Skeletal muscle satellite cell (primary cell): ENCODE results near the gene WNT3A.

Source experiments
- H3K27me3 ChIP-seq: 2 replicates; pipeline ENCODE4 v1.7.0; 2013; ENCODE audit warnings: low read length; ENCODE audit not compliant: control insufficient read depth, insufficient read depth
- H3K36me3 ChIP-seq: 2 replicates; pipeline ENCODE4 v1.7.0; 2013; ENCODE audit warnings: mild to moderate bottlenecking, control low read depth, low read length; ENCODE audit not compliant: insufficient read depth
- H3K4me1 ChIP-seq: 2 replicates; pipeline ENCODE4 v1.7.0; 2013; ENCODE audit warnings: low read length; ENCODE audit not compliant: control insufficient read depth, insufficient read depth
- H3K4me2 ChIP-seq: 2 replicates; pipeline ENCODE4 v1.7.0; 2013; ENCODE audit warnings: mild to moderate bottlenecking, low read length
- H3K4me3 ChIP-seq: 2 replicates; pipeline ENCODE4 v1.7.0; 2013; ENCODE audit warnings: low read length
- H3K9ac ChIP-seq: 2 replicates; pipeline ENCODE4 v1.7.0; 2013; ENCODE audit warnings: mild to moderate bottlenecking, low read depth, low read length, moderate library complexity
- H3K9me3 ChIP-seq: replicated peaks from 2 replicates; pipeline ENCODE4 v1.7.0; 2013; ENCODE audit warnings: mild to moderate bottlenecking, control low read depth, low read length

WNT3A gene

DNA sequence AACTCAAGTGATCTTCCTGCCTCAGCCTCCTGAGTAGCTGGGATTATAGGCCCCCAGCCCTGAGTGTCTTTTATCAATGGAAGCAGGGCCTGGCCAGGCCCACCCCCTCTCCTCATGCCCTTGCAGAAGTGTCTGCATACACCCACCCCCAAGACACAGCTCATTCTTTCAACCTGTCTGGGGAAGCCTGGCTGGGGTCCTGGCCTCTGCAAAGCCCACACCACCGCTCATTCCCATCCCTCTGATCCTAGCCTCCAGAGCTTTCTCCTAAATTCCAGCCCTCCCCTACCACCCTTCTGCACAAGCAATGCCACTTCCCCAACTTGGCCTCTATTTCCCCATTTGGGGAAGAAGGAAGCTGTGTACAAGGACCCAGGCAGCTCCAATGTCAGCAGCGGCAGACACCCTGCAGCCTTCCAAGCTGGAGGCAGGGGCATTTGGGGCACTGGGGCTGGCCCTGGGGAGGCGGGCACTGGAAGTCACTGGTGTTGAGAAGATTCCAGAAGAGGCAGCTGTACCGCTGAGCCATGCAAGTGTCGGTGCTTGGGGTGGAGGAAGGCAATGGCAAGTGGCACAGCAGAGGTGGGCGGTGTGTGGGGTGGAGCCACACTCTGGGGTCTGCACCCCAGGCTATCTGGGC lies 42.0 kb downstream of the WNT3A start:
- H3K4me1 ChIP-seq, result no peaks in the 10 kb centered on the region
- H3K4me2 ChIP-seq, result no peak overlapping the region
- H3K9ac ChIP-seq, result no peak overlapping the region
- H3K9me3 ChIP-seq, result no peaks in the 10 kb centered on the region
- peaks cover 38% of the 10 kb centered on the region for H3K27me3 ChIP-seq
- H3K4me3 ChIP-seq, result no peak overlapping the region
- no peaks in the 10 kb centered on the region for H3K36me3 ChIP-seq

DNA sequence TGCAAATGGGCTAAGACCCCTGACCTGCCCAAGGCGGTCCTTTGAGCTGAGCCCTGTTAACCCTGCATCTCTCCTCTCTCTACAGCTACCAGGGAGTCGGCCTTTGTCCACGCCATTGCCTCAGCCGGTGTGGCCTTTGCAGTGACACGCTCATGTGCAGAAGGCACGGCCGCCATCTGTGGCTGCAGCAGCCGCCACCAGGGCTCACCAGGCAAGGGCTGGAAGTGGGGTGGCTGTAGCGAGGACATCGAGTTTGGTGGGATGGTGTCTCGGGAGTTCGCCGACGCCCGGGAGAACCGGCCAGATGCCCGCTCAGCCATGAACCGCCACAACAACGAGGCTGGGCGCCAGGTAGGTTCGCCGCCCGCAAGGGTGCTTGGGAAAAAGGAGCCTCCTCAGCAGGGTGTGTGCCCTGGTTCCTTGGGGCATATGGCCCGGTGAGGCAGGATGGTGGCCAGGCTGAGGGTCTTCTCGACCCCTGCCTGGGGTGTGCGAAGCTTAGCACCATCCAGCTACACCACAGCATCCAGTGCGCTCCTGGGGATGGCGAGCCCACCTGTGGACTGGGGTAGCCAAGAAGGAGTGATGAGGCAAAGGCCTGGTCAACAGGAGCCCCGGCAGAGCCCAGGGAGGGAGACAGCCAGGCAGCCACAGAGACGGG lies 43.9 kb downstream of the WNT3A start:
- Histone ChIP-seq H3K4me3 (no peak overlapping the region), H3K9ac (no peak overlapping the region), H3K27me3 (peaks cover 31% of the 10 kb centered on the region), H3K4me1 (no peaks in the 10 kb centered on the region), H3K9me3 (no peaks in the 10 kb centered on the region), H3K4me2 (no peak overlapping the region), H3K36me3 (no peaks in the 10 kb centered on the region)

DNA sequence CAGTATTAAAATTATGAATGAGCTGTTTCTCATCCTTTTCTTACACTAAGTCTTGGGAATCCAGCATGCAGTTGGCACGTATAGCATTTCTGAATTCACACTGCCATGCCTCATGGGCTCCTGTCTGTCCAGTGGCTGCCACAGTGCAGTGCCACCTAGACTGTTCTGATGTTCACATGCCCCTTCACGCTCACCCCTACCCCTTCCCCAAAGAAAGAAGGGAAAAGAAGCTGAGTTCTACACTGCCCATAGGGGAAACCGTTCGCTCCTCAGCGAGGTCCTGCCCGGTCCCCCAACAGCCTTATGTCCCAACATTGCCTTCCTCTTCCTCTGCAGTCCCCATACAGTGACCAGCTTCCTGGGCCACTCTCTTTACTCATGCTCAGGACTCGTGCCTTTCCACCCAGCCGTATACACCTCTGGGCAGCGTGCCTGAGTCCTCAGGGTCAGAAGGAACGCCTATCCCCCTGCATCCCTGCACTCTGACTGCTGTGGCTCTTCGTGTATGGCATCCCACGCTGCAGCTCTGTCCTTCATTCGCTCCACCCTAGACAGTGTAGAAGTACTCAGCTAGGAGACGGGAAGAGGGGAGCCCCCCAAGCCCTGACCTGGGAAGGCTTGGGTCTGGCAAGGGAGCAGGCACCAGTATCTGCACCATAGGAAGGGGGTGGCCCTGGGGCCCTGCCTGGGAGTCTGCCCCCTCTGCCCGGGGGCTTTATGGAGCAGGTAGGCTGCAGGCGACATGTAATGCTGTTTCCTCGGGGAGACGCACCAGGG lies 51.6 kb downstream of the WNT3A start:
- Histone ChIP-seq H3K9ac (no peak overlapping the region), H3K4me2 (no peak overlapping the region), H3K4me3 (no peak overlapping the region), H3K4me1 (no peaks in the 10 kb centered on the region), H3K27me3 (peaks cover 52% of the 10 kb centered on the region), H3K36me3 (no peaks in the 10 kb centered on the region), H3K9me3 (no peaks in the 10 kb centered on the region)

DNA sequence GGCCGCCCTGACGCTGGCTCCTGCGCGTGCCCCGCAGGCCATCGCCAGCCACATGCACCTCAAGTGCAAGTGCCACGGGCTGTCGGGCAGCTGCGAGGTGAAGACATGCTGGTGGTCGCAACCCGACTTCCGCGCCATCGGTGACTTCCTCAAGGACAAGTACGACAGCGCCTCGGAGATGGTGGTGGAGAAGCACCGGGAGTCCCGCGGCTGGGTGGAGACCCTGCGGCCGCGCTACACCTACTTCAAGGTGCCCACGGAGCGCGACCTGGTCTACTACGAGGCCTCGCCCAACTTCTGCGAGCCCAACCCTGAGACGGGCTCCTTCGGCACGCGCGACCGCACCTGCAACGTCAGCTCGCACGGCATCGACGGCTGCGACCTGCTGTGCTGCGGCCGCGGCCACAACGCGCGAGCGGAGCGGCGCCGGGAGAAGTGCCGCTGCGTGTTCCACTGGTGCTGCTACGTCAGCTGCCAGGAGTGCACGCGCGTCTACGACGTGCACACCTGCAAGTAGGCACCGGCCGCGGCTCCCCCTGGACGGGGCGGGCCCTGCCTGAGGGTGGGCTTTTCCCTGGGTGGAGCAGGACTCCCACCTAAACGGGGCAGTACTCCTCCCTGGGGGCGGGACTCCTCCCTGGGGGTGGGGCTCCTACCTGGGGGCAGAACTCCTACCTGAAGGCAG lies 52.3 kb downstream of the WNT3A start:
- no peaks in the 10 kb centered on the region for H3K36me3 ChIP-seq
- H3K27me3 ChIP-seq, result peaks cover 52% of the 10 kb centered on the region
- H3K4me1 ChIP-seq, result no peaks in the 10 kb centered on the region
- H3K4me3 ChIP-seq, result no peak overlapping the region
- no peak overlapping the region for H3K9ac ChIP-seq
- H3K9me3 ChIP-seq, result no peaks in the 10 kb centered on the region
- H3K4me2 ChIP-seq, result no peak overlapping the region

DNA sequence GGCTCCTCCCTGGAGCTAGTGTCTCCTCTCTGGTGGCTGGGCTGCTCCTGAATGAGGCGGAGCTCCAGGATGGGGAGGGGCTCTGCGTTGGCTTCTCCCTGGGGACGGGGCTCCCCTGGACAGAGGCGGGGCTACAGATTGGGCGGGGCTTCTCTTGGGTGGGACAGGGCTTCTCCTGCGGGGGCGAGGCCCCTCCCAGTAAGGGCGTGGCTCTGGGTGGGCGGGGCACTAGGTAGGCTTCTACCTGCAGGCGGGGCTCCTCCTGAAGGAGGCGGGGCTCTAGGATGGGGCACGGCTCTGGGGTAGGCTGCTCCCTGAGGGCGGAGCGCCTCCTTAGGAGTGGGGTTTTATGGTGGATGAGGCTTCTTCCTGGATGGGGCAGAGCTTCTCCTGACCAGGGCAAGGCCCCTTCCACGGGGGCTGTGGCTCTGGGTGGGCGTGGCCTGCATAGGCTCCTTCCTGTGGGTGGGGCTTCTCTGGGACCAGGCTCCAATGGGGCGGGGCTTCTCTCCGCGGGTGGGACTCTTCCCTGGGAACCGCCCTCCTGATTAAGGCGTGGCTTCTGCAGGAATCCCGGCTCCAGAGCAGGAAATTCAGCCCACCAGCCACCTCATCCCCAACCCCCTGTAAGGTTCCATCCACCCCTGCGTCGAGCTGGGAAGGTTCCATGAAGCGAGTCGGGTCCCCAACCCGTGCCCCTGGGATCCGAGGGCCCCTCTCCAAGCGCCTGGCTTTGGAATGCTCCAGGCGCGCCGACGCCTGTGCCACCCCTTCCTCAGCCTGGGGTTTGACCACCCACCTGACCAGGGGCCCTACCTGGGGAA lies 53.0 kb downstream of the WNT3A start:
- Histone ChIP-seq H3K36me3 (no peaks in the 10 kb centered on the region), H3K4me3 (no peak overlapping the region), H3K9ac (no peak overlapping the region), H3K4me1 (no peaks in the 10 kb centered on the region), H3K9me3 (no peaks in the 10 kb centered on the region), H3K27me3 (peaks cover 52% of the 10 kb centered on the region), H3K4me2 (no peak overlapping the region)

DNA sequence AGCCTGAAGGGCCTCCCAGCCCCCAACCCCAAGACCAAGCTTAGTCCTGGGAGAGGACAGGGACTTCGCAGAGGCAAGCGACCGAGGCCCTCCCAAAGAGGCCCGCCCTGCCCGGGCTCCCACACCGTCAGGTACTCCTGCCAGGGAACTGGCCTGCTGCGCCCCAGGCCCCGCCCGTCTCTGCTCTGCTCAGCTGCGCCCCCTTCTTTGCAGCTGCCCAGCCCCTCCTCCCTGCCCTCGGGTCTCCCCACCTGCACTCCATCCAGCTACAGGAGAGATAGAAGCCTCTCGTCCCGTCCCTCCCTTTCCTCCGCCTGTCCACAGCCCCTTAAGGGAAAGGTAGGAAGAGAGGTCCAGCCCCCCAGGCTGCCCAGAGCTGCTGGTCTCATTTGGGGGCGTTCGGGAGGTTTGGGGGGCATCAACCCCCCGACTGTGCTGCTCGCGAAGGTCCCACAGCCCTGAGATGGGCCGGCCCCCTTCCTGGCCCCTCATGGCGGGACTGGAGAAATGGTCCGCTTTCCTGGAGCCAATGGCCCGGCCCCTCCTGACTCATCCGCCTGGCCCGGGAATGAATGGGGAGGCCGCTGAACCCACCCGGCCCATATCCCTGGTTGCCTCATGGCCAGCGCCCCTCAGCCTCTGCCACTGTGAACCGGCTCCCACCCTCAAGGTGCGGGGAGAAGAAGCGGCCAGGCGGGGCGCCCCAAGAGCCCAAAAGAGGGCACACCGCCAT lies 53.8 kb downstream of the WNT3A start:
- Histone ChIP-seq H3K4me3 (no peak overlapping the region), H3K9ac (no peak overlapping the region), H3K36me3 (no peaks in the 10 kb centered on the region), H3K4me2 (peak overlapping the region; percentile 44), H3K9me3 (no peaks in the 10 kb centered on the region), H3K27me3 (peaks cover 50% of the 10 kb centered on the region), H3K4me1 (no peaks in the 10 kb centered on the region)

DNA sequence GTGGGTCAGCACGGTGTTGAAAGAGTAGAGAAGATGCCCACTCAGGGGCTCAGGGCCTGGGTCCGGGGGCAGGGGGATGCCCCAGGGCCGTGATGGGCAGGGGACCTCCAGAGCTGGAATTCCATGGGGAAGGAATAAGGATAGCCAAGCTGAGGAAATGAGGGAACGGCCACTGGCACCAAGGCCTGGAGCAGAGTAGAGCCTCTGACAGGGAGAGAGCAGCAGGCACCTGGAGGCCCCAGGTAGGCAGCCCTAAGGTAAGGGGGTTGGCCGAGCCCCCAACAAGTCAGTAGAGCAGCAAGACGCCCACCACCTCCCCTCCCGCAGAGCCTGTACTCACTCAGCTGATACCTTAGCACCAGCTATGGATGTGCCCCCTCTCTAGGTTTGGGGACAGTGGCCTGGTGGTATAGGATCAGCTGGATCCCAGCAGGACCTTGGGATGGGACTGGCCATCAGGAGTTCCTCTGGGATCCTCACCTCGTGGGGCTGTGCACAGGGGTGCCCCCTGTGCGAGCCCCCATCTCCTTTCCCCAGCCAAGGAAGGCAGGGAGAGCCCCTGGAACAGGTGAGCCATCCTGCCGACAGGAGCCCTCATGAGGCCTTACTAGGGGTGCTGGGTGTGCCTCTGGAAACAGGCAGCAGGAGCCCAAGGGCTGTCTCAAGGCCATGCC lies 54.8 kb downstream of the WNT3A start:
- Histone ChIP-seq H3K27me3 (peaks cover 44% of the 10 kb centered on the region), H3K9ac (no peak overlapping the region)

DNA sequence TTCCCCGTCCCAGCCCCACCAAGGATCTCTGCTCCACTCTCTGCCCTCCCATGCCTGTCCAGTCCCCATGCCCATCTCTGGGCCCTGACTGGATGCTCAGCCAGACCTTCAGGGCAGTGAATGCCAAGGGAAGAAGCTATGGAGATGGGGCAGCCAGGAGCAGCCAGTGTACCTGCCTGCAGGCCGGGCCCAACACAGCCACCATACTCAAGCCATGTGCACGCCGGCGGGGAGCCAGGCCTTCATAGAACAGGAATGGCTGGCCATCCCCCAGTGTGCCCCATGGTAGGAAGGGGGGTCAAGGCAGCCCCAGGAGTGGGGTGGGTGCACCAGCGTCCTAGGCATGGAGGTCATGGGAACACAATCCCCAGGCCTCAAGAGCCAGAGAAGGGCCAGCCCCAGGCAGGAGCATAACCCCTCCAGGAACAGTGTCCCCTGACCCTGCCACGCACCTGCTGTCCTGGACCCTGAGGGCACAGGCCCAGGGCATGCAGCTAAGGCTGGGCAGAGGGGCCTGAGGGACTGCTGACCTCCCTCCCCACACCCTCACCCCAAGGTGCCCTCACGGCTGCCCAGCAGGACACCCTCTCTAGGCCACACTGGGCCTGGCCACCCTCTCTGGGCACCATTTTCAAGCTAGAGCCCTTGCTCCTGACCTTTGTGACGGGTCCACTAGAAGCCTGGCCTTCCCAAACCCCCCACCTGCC lies 55.4 kb downstream of the WNT3A start:
- Histone ChIP-seq H3K9me3 (no peaks in the 10 kb centered on the region), H3K4me3 (no peak overlapping the region), H3K9ac (no peak overlapping the region), H3K4me1 (no peaks in the 10 kb centered on the region), H3K27me3 (peaks cover 46% of the 10 kb centered on the region), H3K4me2 (no peak overlapping the region), H3K36me3 (no peaks in the 10 kb centered on the region)

More for the DNA sequence above, 54.8 kb downstream of the WNT3A start:
- Histone ChIP-seq H3K4me2 (no peak overlapping the region), H3K4me1 (no peaks in the 10 kb centered on the region), H3K9me3 (no peaks in the 10 kb centered on the region), H3K36me3 (no peaks in the 10 kb centered on the region), H3K4me3 (no peak overlapping the region)

DNA sequence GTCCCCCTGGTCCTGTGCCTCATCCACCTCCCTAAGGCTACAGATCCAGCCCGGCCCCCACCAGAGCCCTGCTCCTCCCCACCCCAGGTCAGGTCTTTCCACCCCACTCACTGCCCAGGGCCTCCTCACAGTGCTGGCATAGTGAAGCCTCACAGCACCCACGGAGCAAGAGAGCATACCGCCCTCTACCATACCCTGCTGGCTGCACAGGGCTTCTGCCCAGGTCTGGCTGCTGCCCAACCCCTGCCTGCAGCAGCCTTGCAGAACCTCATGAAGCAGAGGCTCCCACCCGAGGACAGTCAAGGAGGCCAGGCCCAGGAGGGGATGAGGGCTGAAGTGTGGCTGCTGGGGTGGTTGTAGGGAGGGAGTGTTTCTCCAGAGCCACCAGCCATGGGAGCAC lies 56.0 kb downstream of the WNT3A start:
- Histone ChIP-seq H3K4me1 (no peaks in the 10 kb centered on the region), H3K36me3 (no peaks in the 10 kb centered on the region), H3K9me3 (no peaks in the 10 kb centered on the region), H3K4me2 (no peak overlapping the region), H3K9ac (no peak overlapping the region), H3K27me3 (peaks cover 45% of the 10 kb centered on the region), H3K4me3 (no peak overlapping the region)
